ENCODE results near the gene BCAN. TPM values are rescaled to one million over a fixed set of nuclear protein-coding genes. Genes with fewer than 3 reads are reported as not detected.
A peak's percentile ranks its signal among the peaks of the same experiment; 100 is the strongest.

The BCAN gene
- total RNA-seq, 1 donor from 2014 or later, result not detected

GRCh38 chr1:156680056-156680455, 38.1 kb downstream of the BCAN start:
- no peaks in the 10 kb centered on the region for H3K27me3 ChIP-seq
- intact Hi-C loops (cut with DNase I), result no loop called here
- H3K9me3 ChIP-seq, result no peaks in the 10 kb centered on the region
- H3K4me3 ChIP-seq, result no peak overlapping the region
- no peaks in the 10 kb centered on the region for H3K36me3 ChIP-seq
- TF ChIP-seq, protein P1, sequence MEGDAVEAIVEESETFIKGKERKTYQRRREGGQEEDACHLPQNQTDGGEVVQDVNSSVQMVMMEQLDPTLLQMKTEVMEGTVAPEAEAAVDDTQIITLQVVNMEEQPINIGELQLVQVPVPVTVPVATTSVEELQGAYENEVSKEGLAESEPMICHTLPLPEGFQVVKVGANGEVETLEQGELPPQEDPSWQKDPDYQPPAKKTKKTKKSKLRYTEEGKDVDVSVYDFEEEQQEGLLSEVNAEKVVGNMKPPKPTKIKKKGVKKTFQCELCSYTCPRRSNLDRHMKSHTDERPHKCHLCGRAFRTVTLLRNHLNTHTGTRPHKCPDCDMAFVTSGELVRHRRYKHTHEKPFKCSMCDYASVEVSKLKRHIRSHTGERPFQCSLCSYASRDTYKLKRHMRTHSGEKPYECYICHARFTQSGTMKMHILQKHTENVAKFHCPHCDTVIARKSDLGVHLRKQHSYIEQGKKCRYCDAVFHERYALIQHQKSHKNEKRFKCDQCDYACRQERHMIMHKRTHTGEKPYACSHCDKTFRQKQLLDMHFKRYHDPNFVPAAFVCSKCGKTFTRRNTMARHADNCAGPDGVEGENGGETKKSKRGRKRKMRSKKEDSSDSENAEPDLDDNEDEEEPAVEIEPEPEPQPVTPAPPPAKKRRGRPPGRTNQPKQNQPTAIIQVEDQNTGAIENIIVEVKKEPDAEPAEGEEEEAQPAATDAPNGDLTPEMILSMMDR (IDR thresholded peaks at IDR 0.05), result no peak
- no peak overlapping the region for H3K27ac ChIP-seq
- DNase-seq (ENCODE audit: low spot score in 2 of 2), result no peak
- peaks cover 10 to 12% of the 10 kb centered on the region in 2 donors for H3K4me1 ChIP-seq

GRCh38 chr1:156681196-156681960, 39.5 kb downstream of the BCAN start:
- Histone ChIP-seq H3K27me3 (no peaks in the 10 kb centered on the region), H3K27ac (no peak overlapping the region), H3K4me1 (peaks cover 10 to 11% of the 10 kb centered on the region in 2 donors), H3K36me3 (no peaks in the 10 kb centered on the region), H3K4me3 (no peak overlapping the region), H3K9me3 (no peaks in the 10 kb centered on the region)
- intact Hi-C loops (cut with DNase I), result no loop called here
- TF ChIP-seq, protein P1 (IDR thresholded peaks at IDR 0.05), result no peak
- no peak for DNase-seq (ENCODE audit: low spot score in 2 of 2)

GRCh38 chr1:156682166-156682890, 40.4 kb downstream of the BCAN start:
- Histone ChIP-seq H3K27me3 (no peaks in the 10 kb centered on the region), H3K4me3 (no peak overlapping the region), H3K9me3 (no peaks in the 10 kb centered on the region), H3K36me3 (no peaks in the 10 kb centered on the region), H3K4me1 (peaks cover 3 to 5% of the 10 kb centered on the region in 2 donors), H3K27ac (no peak overlapping the region)
- no peak for DNase-seq (ENCODE audit: low spot score in 2 of 2)
- intact Hi-C loops (cut with DNase I), result no loop called here
- TF ChIP-seq, protein P1 (IDR thresholded peaks at IDR 0.05), result no peak

DNA sequence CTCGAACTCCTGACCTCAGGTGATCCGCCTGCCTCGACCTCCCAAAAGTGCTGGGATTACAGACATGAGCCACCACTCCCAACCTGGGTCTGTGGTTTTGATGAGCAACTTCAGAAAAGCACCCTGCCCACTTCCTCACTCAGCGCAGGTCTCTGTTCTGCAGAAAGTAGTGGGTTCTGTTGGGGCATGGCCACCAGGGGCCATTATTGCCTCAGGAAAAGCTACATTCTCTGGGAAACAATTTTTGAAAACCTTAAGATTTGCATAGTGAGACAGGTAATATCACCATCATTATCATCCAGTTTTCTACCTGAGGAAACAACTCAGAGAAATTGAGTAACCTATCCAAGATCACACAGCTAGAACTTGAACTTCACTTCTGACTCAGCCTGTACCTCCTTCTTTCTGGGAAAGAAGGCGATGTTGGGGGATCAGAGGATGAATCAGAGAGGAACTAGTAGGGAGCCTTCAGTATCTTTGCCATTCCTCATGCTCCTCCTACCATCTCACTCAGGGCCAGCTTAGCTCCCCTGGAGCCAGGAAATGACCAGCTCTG, 42.4 kb downstream of the BCAN start:
- intact Hi-C loops (cut with DNase I), result no loop called here
- peaks cover 0 to 2% of the 10 kb centered on the region in 2 donors for H3K4me1 ChIP-seq
- H3K36me3 ChIP-seq, result no peaks in the 10 kb centered on the region
- DNase-seq (ENCODE audit: low spot score in 2 of 2), result no peak
- H3K9me3 ChIP-seq, result no peaks in the 10 kb centered on the region
- no peak overlapping the region for H3K4me3 ChIP-seq
- TF ChIP-seq, protein P1 (IDR thresholded peaks at IDR 0.05), result no peak
- H3K27me3 ChIP-seq, result no peaks in the 10 kb centered on the region
- H3K27ac ChIP-seq, result no peak overlapping the region

GRCh38 chr1:156689035-156689952, 47.4 kb downstream of the BCAN start:
- DNase-seq (ENCODE audit: low spot score in 2 of 2), result peak in 1 of 2 donors; percentile 89
- H3K36me3 ChIP-seq, result no peaks in the 10 kb centered on the region
- intact Hi-C loops (cut with DNase I), result loop anchor here (1.0 kb wide), 2 partner anchors 17 to 36 kb away; no protein-coding TSS in a partner anchor

More at GRCh38 chr1:156689035-156689952, 47.4 kb downstream of the BCAN start:
- peaks cover 8% of the 10 kb centered on the region for H3K27me3 ChIP-seq
- H3K4me1 ChIP-seq, result peaks cover 3 to 8% of the 10 kb centered on the region in 2 donors
- no peaks in the 10 kb centered on the region for H3K9me3 ChIP-seq
- no peak overlapping the region for H3K27ac ChIP-seq
- TF ChIP-seq, protein P1 (IDR thresholded peaks at IDR 0.05), result peak; percentile 92 to 97 (median 95)
- H3K4me3 ChIP-seq, result peak overlapping the region in 1 of 2 donors; percentile 41
